Keratinocyte (primary cell): ENCODE measurements around the gene AXIN1. TPM values are rescaled to one million over a fixed set of nuclear protein-coding genes. Genes with fewer than 3 reads are reported as not detected.
A peak's percentile ranks its signal among the peaks of the same experiment; 100 is the strongest.

ENCODE experiments used
- DNase-seq: peaks from one replicate; pipeline ENCODE4 v3.0.0-alpha.2; 2011; ENCODE audit warnings: low read depth, missing footprints, low spot score
- FAIRE-seq: peaks from 2 replicates; lab custom pipeline; 2011; peaks lifted over from hg19 to GRCh38; lab: Jason Lieb, UNC
- H2AFZ ChIP-seq: 2 replicates; pipeline ENCODE4 v1.6.0; 2012; ENCODE audit warnings: low read length, control low read depth, inconsistent platforms; ENCODE audit not compliant: control insufficient read depth
- H3K27ac ChIP-seq: 2 replicates; pipeline ENCODE4 v1.5.1; 2011; ENCODE audit warnings: low read length; ENCODE audit not compliant: control insufficient read depth, insufficient read depth
- H3K27me3 ChIP-seq: 3 replicates; pipeline ENCODE4 v1.6.0; 2011; ENCODE audit warnings: low read length; ENCODE audit not compliant: control insufficient read depth, insufficient read depth; ENCODE audit errors: extremely low read depth
- H3K36me3 ChIP-seq, 2 experiments: 2 replicates in 1 of 2; 3 replicates in 1 of 2; pipeline ENCODE4 v1.5.1; 2011; ENCODE audit warnings: low read length in 2 of 2, mild to moderate bottlenecking in 1 of 2; ENCODE audit not compliant: control insufficient read depth in 2 of 2, insufficient read depth in 2 of 2; ENCODE audit errors: extremely low read depth in 1 of 2
- H3K4me1 ChIP-seq: 3 replicates; pipeline ENCODE4 v1.5.1; 2011; ENCODE audit warnings: low read length; ENCODE audit not compliant: control insufficient read depth, insufficient read depth; ENCODE audit errors: extremely low read depth
- H3K4me2 ChIP-seq: 3 replicates; pipeline ENCODE4 v1.6.0; 2011; ENCODE audit warnings: low read depth, low read length; ENCODE audit not compliant: control insufficient read depth, insufficient read depth; ENCODE audit errors: extremely low read depth
- H3K4me3 ChIP-seq, 3 experiments: fragments of 200-600 bp in 1 of 3; sonication (generic) in 1 of 3; 2 replicates in 2 of 3; 3 replicates in 1 of 3; pipeline ENCODE4 v1.5.1; 2011 to 2016; ENCODE audit warnings: low read length in 3 of 3, mild to moderate bottlenecking in 3 of 3, control low read depth in 2 of 3, inconsistent platforms in 1 of 3, low read depth in 1 of 3, mixed read lengths in 1 of 3, mixed run types in 1 of 3, moderate library complexity in 1 of 3; ENCODE audit not compliant: control insufficient read depth in 2 of 3, insufficient read depth in 2 of 3; ENCODE audit errors: extremely low read depth in 1 of 3
- H3K79me2 ChIP-seq: 2 replicates; pipeline ENCODE4 v1.6.0; 2012; ENCODE audit warnings: low read length; ENCODE audit not compliant: control insufficient read depth, insufficient read depth
- H3K9ac ChIP-seq: 3 replicates; pipeline ENCODE4 v1.6.0; 2011; ENCODE audit warnings: low read length; ENCODE audit not compliant: control insufficient read depth, insufficient read depth; ENCODE audit errors: extremely low read depth
- H3K9me1 ChIP-seq: 3 replicates; pipeline ENCODE4 v1.6.0; 2011; ENCODE audit warnings: low read length; ENCODE audit not compliant: control insufficient read depth, insufficient read depth; ENCODE audit errors: extremely low read depth
- H3K9me3 ChIP-seq: 2 replicates; pipeline ENCODE4 v1.5.1; 2012; ENCODE audit warnings: low read depth, low read length; ENCODE audit not compliant: control insufficient read depth
- H4K20me1 ChIP-seq: 3 replicates; pipeline ENCODE4 v1.6.0; 2011; ENCODE audit warnings: low read length; ENCODE audit not compliant: control insufficient read depth, insufficient read depth; ENCODE audit errors: extremely low read depth
- EZH2 ChIP-seq: IDR thresholded peaks from one replicate; pipeline ENCODE4 v1.6.1; 2012; ENCODE audit warnings: inconsistent platforms, mild to moderate bottlenecking, low read length, moderate library complexity
- dilution Hi-C: fragments of 300-500 bp; cut with MboI; formaldehyde crosslinking; loops from one replicate; pipeline ENCODE4 v1.7.0; 2020; ENCODE audit warnings: low sequenced_read_pairs; ENCODE audit not compliant: extremely low pct_ligation_motif_present
- polyA plus RNA-seq, 5 experiments: library from polyadenylated mRNA; depleted of rRNA in 3 of 5; stranded (reverse) in 3 of 5; stranded (forward) in 1 of 5; unstranded in 1 of 5; fragments of >200 nt; gene quantifications; 1 replicate in 1 of 5; 2 replicates in 3 of 5; 3 replicates in 1 of 5; pipeline versions ENCODE4 v1.2.1 to v1.2.3, GENCODE V29; 2011 to 2012; ENCODE audit warnings: missing spikeins in 2 of 5, low read depth in 1 of 5, low replicate concordance in 1 of 5
- TF ChIP-seq, protein P1 (sequence below), 3 experiments: IDR thresholded peaks in 1 of 3; conservative IDR thresholded peaks in 1 of 3; optimal IDR thresholded peaks in 1 of 3; 2 replicates in 2 of 3; 3 replicates in 1 of 3; pipeline versions ENCODE3 to v1.5.1; 2011; ENCODE audit warnings: low read length in 3 of 3, mild to moderate bottlenecking in 3 of 3, moderate library complexity in 2 of 3, control low read depth in 1 of 3, inconsistent platforms in 1 of 3; ENCODE audit not compliant: insufficient read depth in 2 of 3; ENCODE audit errors: extremely low read depth in 1 of 3

AXIN1 gene
- polyA plus RNA-seq, 1 donor (not counting 4 experiments of a cell fraction or from before 2014, with no cell fraction given): 8.8 TPM

DNA sequence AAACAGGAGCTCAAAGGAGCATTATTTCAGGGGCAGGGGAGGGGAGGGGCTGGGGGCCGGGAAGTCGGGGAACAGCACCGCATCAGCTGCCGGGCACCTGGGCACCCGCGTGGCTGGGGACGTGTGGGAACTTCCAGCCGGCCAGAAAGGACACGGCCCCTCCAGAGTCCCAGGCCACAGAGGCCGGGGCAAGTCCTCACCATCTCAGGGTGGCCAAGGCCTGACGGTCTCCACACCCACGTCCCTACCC lies 28.2 kb upstream of the AXIN1 start:
- FAIRE-seq: no peak
- Histone ChIP-seq H3K9me1 (no peaks in the 10 kb centered on the region), H3K79me2 (peaks cover 9% of the 10 kb centered on the region), H3K27ac (no peak overlapping the region), H4K20me1 (no peaks in the 10 kb centered on the region), H3K4me2 (peak overlapping the region; percentile 80), H3K4me1 (peaks cover 16% of the 10 kb centered on the region), H3K27me3 (no peaks in the 10 kb centered on the region), H3K36me3 (peaks cover 0 to 10% of the 10 kb centered on the region in 2 experiments), H3K9ac (peak overlapping the region; percentile 67), H3K9me3 (no peaks in the 10 kb centered on the region), H2AFZ (peak overlapping the region; percentile 33), H3K4me3 (peak overlapping the region; percentile 73 to 82 (median 81))
- dilution Hi-C loops: no loop called here
- no peak for TF ChIP-seq EZH2
- TF ChIP-seq, protein P1, sequence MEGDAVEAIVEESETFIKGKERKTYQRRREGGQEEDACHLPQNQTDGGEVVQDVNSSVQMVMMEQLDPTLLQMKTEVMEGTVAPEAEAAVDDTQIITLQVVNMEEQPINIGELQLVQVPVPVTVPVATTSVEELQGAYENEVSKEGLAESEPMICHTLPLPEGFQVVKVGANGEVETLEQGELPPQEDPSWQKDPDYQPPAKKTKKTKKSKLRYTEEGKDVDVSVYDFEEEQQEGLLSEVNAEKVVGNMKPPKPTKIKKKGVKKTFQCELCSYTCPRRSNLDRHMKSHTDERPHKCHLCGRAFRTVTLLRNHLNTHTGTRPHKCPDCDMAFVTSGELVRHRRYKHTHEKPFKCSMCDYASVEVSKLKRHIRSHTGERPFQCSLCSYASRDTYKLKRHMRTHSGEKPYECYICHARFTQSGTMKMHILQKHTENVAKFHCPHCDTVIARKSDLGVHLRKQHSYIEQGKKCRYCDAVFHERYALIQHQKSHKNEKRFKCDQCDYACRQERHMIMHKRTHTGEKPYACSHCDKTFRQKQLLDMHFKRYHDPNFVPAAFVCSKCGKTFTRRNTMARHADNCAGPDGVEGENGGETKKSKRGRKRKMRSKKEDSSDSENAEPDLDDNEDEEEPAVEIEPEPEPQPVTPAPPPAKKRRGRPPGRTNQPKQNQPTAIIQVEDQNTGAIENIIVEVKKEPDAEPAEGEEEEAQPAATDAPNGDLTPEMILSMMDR (optimal IDR thresholded peaks at IDR 0.05 in 1 of 3, IDR thresholded peaks at IDR 0.05 in 1 of 3, conservative IDR thresholded peaks at IDR 0.05 in 1 of 3; ENCODE audit: extremely low read depth in 1 of 3, insufficient read depth in 2 of 3, low read length in 3 of 3): no peak
- no peak for DNase-seq

DNA sequence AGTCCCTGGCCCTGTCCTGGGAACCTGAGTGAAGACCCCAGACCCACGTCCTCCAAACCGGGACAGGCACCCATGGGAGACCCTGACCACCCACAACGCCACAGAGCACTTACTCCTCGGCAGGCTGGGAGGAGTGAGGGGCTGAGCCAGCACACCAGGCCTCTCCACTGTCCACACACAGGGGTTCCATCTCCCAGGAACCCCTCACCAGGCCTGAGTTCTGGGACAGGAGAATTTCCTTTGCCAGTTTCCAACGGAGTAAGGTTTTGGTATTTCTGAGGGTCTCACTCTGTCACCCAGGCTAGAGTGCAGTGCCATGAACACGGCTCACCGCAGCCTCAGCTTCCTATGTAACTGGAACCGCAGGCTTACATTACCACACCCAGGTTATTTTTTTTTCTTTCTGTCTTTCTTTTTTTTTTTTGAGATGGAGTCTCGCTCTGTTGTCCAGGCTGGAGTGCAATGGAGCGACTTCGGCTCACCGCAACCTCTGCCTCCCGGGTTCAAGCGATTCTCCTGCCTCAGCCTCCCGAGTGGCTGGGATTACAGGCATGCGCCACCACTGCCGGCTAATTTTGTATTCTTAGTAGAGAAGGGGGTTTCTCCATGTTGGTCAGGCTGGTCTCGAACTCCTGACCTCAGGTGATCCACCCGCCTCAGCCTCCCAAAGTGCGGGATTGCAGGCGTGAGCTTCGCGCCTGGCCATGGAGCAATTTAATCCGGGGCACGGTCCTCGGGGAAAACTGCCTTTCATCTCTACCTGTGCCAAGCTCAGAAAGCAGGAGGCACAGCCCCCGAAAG lies 27.6 kb upstream of the AXIN1 start:
- Histone ChIP-seq H3K79me2 (peaks cover 9% of the 10 kb centered on the region), H3K27ac (no peak overlapping the region), H3K4me2 (peak overlapping the region; percentile 80), H3K4me1 (peaks cover 16% of the 10 kb centered on the region), H3K9ac (no peak overlapping the region), H4K20me1 (no peaks in the 10 kb centered on the region), H3K9me3 (no peaks in the 10 kb centered on the region), H2AFZ (no peak overlapping the region), H3K36me3 (peaks cover 0 to 10% of the 10 kb centered on the region in 2 experiments), H3K4me3 (peak overlapping the region in 2 of 3 experiments; percentile 81 to 82), H3K27me3 (no peaks in the 10 kb centered on the region), H3K9me1 (no peaks in the 10 kb centered on the region)
- DNase-seq (no peak), FAIRE-seq (no peak)
- TF ChIP-seq EZH2: no peak
- TF ChIP-seq, protein P1 (optimal IDR thresholded peaks at IDR 0.05 in 1 of 3, IDR thresholded peaks at IDR 0.05 in 1 of 3, conservative IDR thresholded peaks at IDR 0.05 in 1 of 3; ENCODE audit: extremely low read depth in 1 of 3, insufficient read depth in 2 of 3, low read length in 3 of 3): no peak
- dilution Hi-C loops: no loop called here
